Duodenal mucosa (tissue), 2 donors: Measurements from ENCODE around the gene SPATA12.

Experiments used
- H3K27ac ChIP-seq: one replicate; pipeline ENCODE4 v1.7.0; 2013; ENCODE audit warnings: low read depth, low read length
- H3K27me3 ChIP-seq, 2 donors: one replicate each; pipeline ENCODE4 v1.7.0; 2013; ENCODE audit warnings: low read length in 2 of 2, control low read depth in 1 of 2; ENCODE audit not compliant: insufficient read depth in 2 of 2, control insufficient read depth in 1 of 2
- H3K36me3 ChIP-seq, 2 donors: one replicate each; pipeline ENCODE4 v1.7.0; 2013; ENCODE audit warnings: low read length in 2 of 2, control low read depth in 1 of 2; ENCODE audit not compliant: insufficient read depth in 2 of 2, control insufficient read depth in 1 of 2
- H3K4me1 ChIP-seq, 2 donors: one replicate each; pipeline ENCODE4 v1.7.0; 2013; ENCODE audit warnings: low read length in 2 of 2, control low read depth in 1 of 2; ENCODE audit not compliant: insufficient read depth in 2 of 2, control insufficient read depth in 1 of 2
- H3K4me3 ChIP-seq, 2 donors: one replicate each; pipeline ENCODE4 v1.7.0; 2013; ENCODE audit warnings: low read length in 2 of 2, low read depth in 1 of 2
- H3K9ac ChIP-seq, 2 donors: one replicate each; pipeline ENCODE4 v1.7.0; 2013; ENCODE audit warnings: low read length in 2 of 2, low read depth in 1 of 2
- H3K9me3 ChIP-seq, 2 donors: one replicate each; pipeline ENCODE4 v1.7.0; 2013; ENCODE audit warnings: low read length in 2 of 2, control low read depth in 1 of 2; ENCODE audit not compliant: control insufficient read depth in 1 of 2

Gene SPATA12, protein sequence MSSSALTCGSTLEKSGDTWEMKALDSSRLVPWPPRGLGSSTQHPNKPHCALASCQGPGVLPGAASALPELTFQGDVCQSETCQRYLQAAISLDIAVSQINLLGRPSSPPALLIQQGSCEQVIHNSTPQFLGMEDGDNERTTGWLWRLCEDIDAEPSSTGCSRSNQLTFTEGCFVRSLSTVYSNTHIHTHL

GRCh38 chr3:57060089-57060821, at the start of gene SPATA12:
Gene SPATA12 (plus strand): TSS chr3:57060664. CDS start chr3:57073695, 13,031 bp downstream.
- Histone ChIP-seq H3K36me3 (no peaks in the 10 kb centered on the region), H3K4me1 (peaks cover 0 to 7% of the 10 kb centered on the region in 2 donors), H3K4me3 (peak within 1 kb of the TSS; percentile 16 to 17), H3K27me3 (no peaks in the 10 kb centered on the region), H3K9ac (no peak within 1 kb of the TSS), H3K27ac (no peak within 1 kb of the TSS), H3K9me3 (no peaks in the 10 kb centered on the region)

DNA sequence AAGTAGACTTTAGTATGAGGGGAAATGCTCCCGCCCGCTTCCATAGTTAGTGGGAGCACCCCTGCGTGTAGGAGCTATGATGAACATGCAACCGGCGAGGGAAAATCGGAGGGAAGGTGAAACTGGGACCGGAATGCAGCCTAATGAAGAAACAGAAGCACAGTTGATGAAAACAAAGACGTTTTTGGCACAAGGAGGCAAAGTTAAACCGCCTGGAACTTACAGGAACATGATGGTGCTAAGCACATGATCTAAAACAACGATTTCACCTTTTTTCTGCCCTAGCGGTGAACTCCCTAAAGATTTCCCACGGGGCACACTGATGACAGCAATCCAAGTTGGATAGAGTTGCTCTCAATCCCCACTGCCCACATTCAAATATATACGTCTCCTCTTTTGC, 49.4 kb upstream of the SPATA12 start:
- Histone ChIP-seq H3K36me3 (no peaks in the 10 kb centered on the region), H3K4me1 (no peaks in the 10 kb centered on the region), H3K27ac (no peak overlapping the region), H3K27me3 (no peaks in the 10 kb centered on the region), H3K9me3 (no peaks in the 10 kb centered on the region), H3K4me3 (no peak overlapping the region), H3K9ac (no peak overlapping the region)

GRCh38 chr3:57012847-57013246, 47.6 kb upstream of the SPATA12 start:
- Histone ChIP-seq H3K9me3 (no peaks in the 10 kb centered on the region), H3K27ac (no peak overlapping the region), H3K4me1 (no peaks in the 10 kb centered on the region), H3K9ac (no peak overlapping the region), H3K36me3 (no peaks in the 10 kb centered on the region), H3K27me3 (no peaks in the 10 kb centered on the region), H3K4me3 (no peak overlapping the region)

- Histone ChIP-seq H3K36me3 (no peaks in the 10 kb centered on the region), H3K9ac (no peak overlapping the region)
Measured at GRCh38 chr3:57015350-57015729, 45.1 kb upstream of the SPATA12 start.

GRCh38 chr3:57015912-57016311, 44.6 kb upstream of the SPATA12 start:
- Histone ChIP-seq H3K4me1 (no peaks in the 10 kb centered on the region), H3K36me3 (no peaks in the 10 kb centered on the region), H3K27me3 (no peaks in the 10 kb centered on the region), H3K27ac (no peak overlapping the region), H3K4me3 (no peak overlapping the region), H3K9me3 (no peaks in the 10 kb centered on the region), H3K9ac (no peak overlapping the region)

More at GRCh38 chr3:57015350-57015729, 45.1 kb upstream of the SPATA12 start:
- Histone ChIP-seq H3K27ac (no peak overlapping the region), H3K27me3 (no peaks in the 10 kb centered on the region), H3K9me3 (no peaks in the 10 kb centered on the region), H3K4me3 (no peak overlapping the region), H3K4me1 (no peaks in the 10 kb centered on the region)

DNA sequence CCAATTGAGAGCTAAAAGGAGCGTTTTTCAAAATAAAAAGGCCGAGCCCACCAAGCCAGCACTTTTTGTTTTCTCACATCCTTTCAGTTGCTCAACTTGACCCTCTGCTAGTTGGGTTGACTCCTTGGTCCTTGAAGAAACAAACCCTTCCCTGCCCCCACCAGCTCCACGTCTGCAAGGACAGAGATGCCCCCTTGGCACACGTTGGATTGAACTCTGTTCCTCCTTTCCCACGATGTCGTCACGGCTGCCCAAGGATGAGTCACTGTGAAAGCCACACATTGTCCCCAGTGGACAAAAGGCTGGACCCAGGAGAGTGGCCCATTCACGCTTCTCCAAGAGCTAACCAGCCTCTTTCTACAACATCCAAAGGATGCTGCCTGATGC, 43.0 kb upstream of the SPATA12 start:
- Histone ChIP-seq H3K36me3 (no peaks in the 10 kb centered on the region), H3K27me3 (no peaks in the 10 kb centered on the region), H3K27ac (no peak overlapping the region), H3K9me3 (no peaks in the 10 kb centered on the region), H3K9ac (no peak overlapping the region), H3K4me3 (no peak overlapping the region), H3K4me1 (no peaks in the 10 kb centered on the region)

DNA sequence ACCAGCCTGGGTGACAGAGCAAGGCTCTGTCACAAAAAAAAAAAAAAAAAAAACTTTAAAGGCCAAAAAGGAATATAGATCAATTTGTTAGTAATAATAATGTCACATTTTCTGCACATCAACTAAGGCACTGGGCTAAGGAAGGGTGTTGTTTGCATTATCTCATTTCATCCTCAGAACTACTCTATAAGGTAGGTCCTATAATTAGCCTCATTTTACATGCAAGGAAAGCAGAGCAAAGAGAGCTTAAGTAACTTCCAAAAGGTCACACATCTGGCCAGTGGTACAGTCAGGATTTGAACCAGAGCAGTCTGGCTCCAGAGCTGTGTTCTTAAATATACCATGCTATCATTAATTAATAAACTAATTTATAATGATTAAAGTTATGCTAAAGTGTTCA, 42.2 kb upstream of the SPATA12 start:
- H3K4me3 ChIP-seq = no peak overlapping the region
- H3K27me3 ChIP-seq = no peaks in the 10 kb centered on the region
- no peaks in the 10 kb centered on the region for H3K4me1 ChIP-seq
- H3K9me3 ChIP-seq = no peaks in the 10 kb centered on the region
- no peaks in the 10 kb centered on the region for H3K36me3 ChIP-seq
- no peak overlapping the region for H3K9ac ChIP-seq
- H3K27ac ChIP-seq = no peak overlapping the region

DNA sequence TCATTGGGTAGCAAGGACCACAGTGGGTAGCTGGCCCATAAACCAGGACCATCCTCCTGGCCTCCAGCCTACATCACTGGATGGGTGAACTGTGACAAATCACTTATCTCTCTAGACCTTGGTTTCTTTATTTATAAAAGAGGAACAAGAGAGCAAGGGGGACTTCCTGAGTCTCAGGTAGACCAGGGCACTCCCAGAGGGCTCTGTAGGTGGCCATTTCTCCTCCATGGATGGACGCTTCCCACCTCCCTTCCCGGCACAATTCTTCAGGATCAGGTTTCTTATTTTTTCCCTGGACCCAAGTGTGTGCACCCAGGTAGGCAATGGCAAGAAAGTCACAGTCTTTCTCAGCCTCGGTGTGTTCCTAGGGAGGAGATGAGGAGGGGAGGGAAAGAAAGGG, 41.4 kb upstream of the SPATA12 start:
- no peaks in the 10 kb centered on the region for H3K9me3 ChIP-seq
- no peaks in the 10 kb centered on the region for H3K27me3 ChIP-seq
- H3K27ac ChIP-seq = no peak overlapping the region
- no peak overlapping the region for H3K4me3 ChIP-seq
- no peaks in the 10 kb centered on the region for H3K36me3 ChIP-seq
- H3K4me1 ChIP-seq = no peaks in the 10 kb centered on the region
- H3K9ac ChIP-seq = no peak overlapping the region

GRCh38 chr3:57025237-57025636, 35.2 kb upstream of the SPATA12 start:
- Histone ChIP-seq H3K27ac (no peak overlapping the region), H3K27me3 (no peaks in the 10 kb centered on the region)

GRCh38 chr3:57026944-57027343, 33.5 kb upstream of the SPATA12 start:
- Histone ChIP-seq H3K27ac (no peak overlapping the region), H3K9me3 (no peaks in the 10 kb centered on the region), H3K4me3 (no peak overlapping the region), H3K9ac (no peak overlapping the region), H3K36me3 (no peaks in the 10 kb centered on the region), H3K27me3 (no peaks in the 10 kb centered on the region), H3K4me1 (no peaks in the 10 kb centered on the region)

More at GRCh38 chr3:57025237-57025636, 35.2 kb upstream of the SPATA12 start:
- no peaks in the 10 kb centered on the region for H3K4me1 ChIP-seq
- no peak overlapping the region for H3K9ac ChIP-seq
- no peak overlapping the region for H3K4me3 ChIP-seq
- H3K9me3 ChIP-seq = no peaks in the 10 kb centered on the region
- H3K36me3 ChIP-seq = no peaks in the 10 kb centered on the region
